SH-SY5Y (cell line): ENCODE measurements around the gene CELF2.

Experiments used
- GATA2 ChIP-seq: IDR thresholded peaks from 2 replicates; pipeline ENCODE4 v1.6.1; 2011; ENCODE audit warnings: mild to moderate bottlenecking, low read depth, low read length
- GATA3 ChIP-seq: IDR thresholded peaks from 2 replicates; pipeline ENCODE4 v1.6.1; 2011; ENCODE audit warnings: low read depth, mild to moderate bottlenecking, low read length, moderate library complexity

- TF ChIP-seq GATA2 (no peak), GATA3 (no peak)
Measured at GRCh38 chr10:11110539-11110938, 92.9 kb downstream of the CELF2 start.
